SK-N-SH treated with all-trans-retinoic acid at 6 μM for 48 hours (cell line): ENCODE results near the gene MOSMO.

Experiments used
- ARNTL ChIP-seq: fragments of 450-650 bp; formaldehyde crosslinking; IDR thresholded peaks from 2 replicates; pipeline ENCODE4 v1.5.0; 2020; ENCODE audit warnings: low read depth, mild to moderate bottlenecking, moderate library complexity, borderline replicate concordance
- ESRRG ChIP-seq: fragments of 250-450 bp; sonication (Bioruptor Pico); IDR thresholded peaks from 2 replicates; pipeline ENCODE4 v1.6.1; 2021; ENCODE audit warnings: mild to moderate bottlenecking
- GLIS3 ChIP-seq: fragments of 250-450 bp; sonication (Bioruptor Pico); IDR thresholded peaks from 2 replicates; pipeline ENCODE4 v1.5.0; 2020; ENCODE audit warnings: mild to moderate bottlenecking, moderate library complexity
- ISL1 ChIP-seq: fragments of 250-450 bp; sonication (Bioruptor Pico); IDR thresholded peaks from 2 replicates; pipeline ENCODE4 v2.1.2; 2022; ENCODE audit warnings: mild to moderate bottlenecking, moderate library complexity
- RARB ChIP-seq: fragments of 250-450 bp; sonication (Bioruptor Pico); IDR thresholded peaks from 2 replicates; pipeline ENCODE4 v1.8.0; 2021; ENCODE audit warnings: mild to moderate bottlenecking, moderate library complexity
- SNAI2 ChIP-seq: fragments of 250-450 bp; sonication (Bioruptor Pico); IDR thresholded peaks from 2 replicates; pipeline ENCODE4 v1.5.0; 2020; ENCODE audit warnings: mild to moderate bottlenecking, moderate library complexity
- TOX ChIP-seq: fragments of 250-450 bp; sonication (Bioruptor Pico); IDR thresholded peaks from 2 replicates; pipeline ENCODE4 v1.8.0; 2021; ENCODE audit warnings: mild to moderate bottlenecking, moderate library complexity, borderline replicate concordance
- ZNF8 ChIP-seq: fragments of 450-650 bp; formaldehyde crosslinking; IDR thresholded peaks from 2 replicates; pipeline ENCODE4 v1.5.0; 2020; ENCODE audit warnings: mild to moderate bottlenecking, moderate library complexity

DNA sequence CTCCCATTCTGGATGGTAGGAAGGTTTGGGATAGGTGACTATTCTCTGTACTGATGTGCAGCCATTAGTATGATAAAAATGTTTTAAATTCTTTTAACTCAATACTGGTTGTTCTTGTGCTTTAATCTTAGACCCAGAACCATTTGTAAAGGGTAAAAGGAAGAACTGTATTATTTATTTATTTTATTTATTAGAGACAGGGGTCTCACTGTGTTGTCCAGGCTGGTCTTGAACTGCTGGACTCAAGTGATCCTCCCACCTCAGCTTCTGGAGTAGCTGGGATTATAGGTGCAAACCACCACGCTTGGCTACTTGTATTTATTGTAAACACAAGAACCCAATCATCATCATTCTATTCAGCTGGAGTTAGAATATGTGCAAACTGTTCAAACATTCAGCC is 2.2 kb upstream of the MOSMO start:
- no peak for TF ChIP-seq GLIS3 (CRISPR knock-in tag)
- no peak for TF ChIP-seq RARB
- no peak for TF ChIP-seq ESRRG (CRISPR knock-in tag)
- no peak for TF ChIP-seq TOX
- TF ChIP-seq ARNTL (CRISPR knock-in tag): no peak
- TF ChIP-seq SNAI2 (CRISPR knock-in tag): no peak
- TF ChIP-seq ZNF8 (CRISPR knock-in tag): no peak
- TF ChIP-seq ISL1 (CRISPR knock-in tag): no peak
